Stimulated activated effector memory CD8-positive, alpha-beta T cell treated with anti-CD3 and anti-CD28 coated beads, Interleukin-12 subunit alpha, Interleukin-12 subunit beta, amount 100 ng/mL, for 72 hours (primary cell): ENCODE data around the gene KIAA0825.

Experiments used
- ATAC-seq: fragments of 150-1000 bp; cut with Tn5 transposase; 2 replicates; pipeline ENCODE4 v1.10.0; 2021
- DNase-seq, 2 donors: peaks; one replicate each; pipeline ENCODE4 v3.0.0; 2021 to 2022; ENCODE audit warnings: low spot score in 2 of 2
- H3K27ac Mint-ChIP-seq: one replicate; pipeline ENCODE4 v1.8.0; 2022; ENCODE audit warnings: mild to moderate bottlenecking, mixed read lengths
- H3K36me3 Mint-ChIP-seq: one replicate; pipeline ENCODE4 v1.8.0; 2022; ENCODE audit warnings: mild to moderate bottlenecking, mixed read lengths
- H3K4me1 Mint-ChIP-seq: one replicate; pipeline ENCODE4 v1.8.0; 2022; ENCODE audit warnings: mixed read lengths
- H3K4me3 Mint-ChIP-seq: one replicate; pipeline ENCODE4 v1.8.0; 2022; ENCODE audit warnings: mild to moderate bottlenecking, mixed read lengths
- H3K9me3 Mint-ChIP-seq: one replicate; pipeline ENCODE4 v1.8.0; 2022; ENCODE audit warnings: mixed read lengths

Gene KIAA0825

DNA sequence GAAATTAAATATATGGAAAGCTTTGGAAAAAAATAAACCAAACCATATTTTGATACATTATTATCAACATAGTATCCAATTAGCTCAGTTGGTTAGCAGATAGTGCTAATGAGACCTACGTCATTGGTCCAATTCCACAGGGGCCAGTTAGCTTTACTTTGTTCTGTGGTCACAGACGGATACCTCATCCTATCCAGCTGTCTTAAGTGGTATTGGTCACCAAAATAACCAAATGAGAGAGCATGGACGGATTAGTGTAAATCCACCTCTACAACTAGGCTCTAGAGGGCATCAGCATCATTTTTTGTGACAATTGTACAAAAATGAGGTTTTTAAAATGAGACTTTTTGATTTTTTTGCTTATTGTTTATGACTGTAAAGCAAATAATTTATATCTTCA is 364.2 kb downstream of the KIAA0825 start:
- Mint-ChIP-seq H3K4me1 (no peaks in the 10 kb centered on the region), H3K27ac (no peak overlapping the region), H3K9me3 (no peaks in the 10 kb centered on the region), H3K36me3 (no peaks in the 10 kb centered on the region), H3K4me3 (no peak overlapping the region)
- no peak for DNase-seq
- no peak for ATAC-seq

DNA sequence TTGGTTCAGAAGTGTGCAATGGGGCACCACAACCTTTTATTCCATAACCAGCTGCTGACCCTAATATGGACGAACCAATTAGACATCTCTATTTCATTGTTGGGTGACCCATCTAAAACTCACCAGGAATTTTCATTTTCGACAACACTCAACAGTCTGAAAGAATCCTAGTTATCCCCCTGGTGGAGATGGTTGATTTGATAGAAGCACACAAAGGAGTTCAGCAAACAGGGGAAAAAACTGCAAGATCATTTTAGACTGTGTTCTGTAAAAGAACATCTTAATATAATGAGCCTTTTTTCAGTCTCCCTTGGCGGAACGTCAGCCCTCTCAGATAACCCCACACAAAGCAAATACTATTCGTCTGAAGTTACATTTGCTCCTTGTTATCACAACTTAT is 367.4 kb downstream of the KIAA0825 start:
- Mint-ChIP-seq H3K4me1 (no peaks in the 10 kb centered on the region), H3K27ac (no peak overlapping the region), H3K9me3 (no peaks in the 10 kb centered on the region), H3K36me3 (no peaks in the 10 kb centered on the region), H3K4me3 (no peak overlapping the region)
- DNase-seq, result no peak
- ATAC-seq, result no peak

GRCh38 chr5:94249430-94249829 is 369.0 kb downstream of the KIAA0825 start:
- Mint-ChIP-seq H3K9me3 (no peaks in the 10 kb centered on the region), H3K36me3 (no peaks in the 10 kb centered on the region), H3K27ac (no peak overlapping the region), H3K4me3 (no peak overlapping the region), H3K4me1 (no peaks in the 10 kb centered on the region)
- DNase-seq (no peak), ATAC-seq (no peak)

DNA sequence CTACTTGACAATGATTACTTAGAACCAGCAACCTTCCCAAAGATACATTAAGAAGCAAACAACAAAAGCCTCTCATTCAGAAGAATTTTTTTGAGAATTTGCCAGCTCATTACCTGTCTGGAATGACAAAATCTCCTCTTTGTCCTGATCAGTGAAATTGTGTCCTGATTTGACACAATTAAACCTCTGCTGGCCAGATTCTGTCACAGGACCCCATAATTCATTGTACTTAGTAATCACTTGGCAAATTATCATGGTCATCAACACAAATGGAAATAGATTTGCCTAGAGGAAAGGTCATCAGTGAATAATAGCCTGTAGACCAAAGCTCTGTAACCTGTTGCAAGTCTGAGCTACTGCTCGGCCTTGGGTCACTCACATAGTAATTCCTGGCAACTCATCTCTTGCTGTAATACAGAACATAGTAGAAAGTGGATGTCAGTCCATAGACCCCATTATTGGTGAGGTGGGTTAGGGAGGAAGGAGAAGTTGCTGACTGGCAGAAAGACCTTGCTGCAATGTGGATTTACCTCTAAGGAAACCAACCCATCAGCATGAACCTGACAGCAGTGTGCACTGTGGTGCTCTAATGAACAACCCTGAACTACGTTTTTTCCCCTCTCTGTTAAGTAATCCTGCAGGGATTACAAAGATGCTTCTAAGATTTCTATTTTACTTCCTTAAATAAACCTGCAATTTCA is 370.1 kb downstream of the KIAA0825 start:
- H3K4me3 Mint-ChIP-seq, result no peak overlapping the region

GRCh38 chr5:94245608-94246007 is 372.8 kb downstream of the KIAA0825 start:
- Mint-ChIP-seq H3K36me3 (no peaks in the 10 kb centered on the region), H3K4me3 (no peak overlapping the region), H3K9me3 (no peaks in the 10 kb centered on the region), H3K4me1 (no peaks in the 10 kb centered on the region), H3K27ac (no peak overlapping the region)
- DNase-seq (no peak), ATAC-seq (peak; percentile 65)

More for the DNA sequence above, 370.1 kb downstream of the KIAA0825 start:
- H3K36me3 Mint-ChIP-seq, result no peaks in the 10 kb centered on the region
- DNase-seq (no peak), ATAC-seq (no peak)
- H3K27ac Mint-ChIP-seq, result no peak overlapping the region
- no peaks in the 10 kb centered on the region for H3K9me3 Mint-ChIP-seq
- no peaks in the 10 kb centered on the region for H3K4me1 Mint-ChIP-seq

DNA sequence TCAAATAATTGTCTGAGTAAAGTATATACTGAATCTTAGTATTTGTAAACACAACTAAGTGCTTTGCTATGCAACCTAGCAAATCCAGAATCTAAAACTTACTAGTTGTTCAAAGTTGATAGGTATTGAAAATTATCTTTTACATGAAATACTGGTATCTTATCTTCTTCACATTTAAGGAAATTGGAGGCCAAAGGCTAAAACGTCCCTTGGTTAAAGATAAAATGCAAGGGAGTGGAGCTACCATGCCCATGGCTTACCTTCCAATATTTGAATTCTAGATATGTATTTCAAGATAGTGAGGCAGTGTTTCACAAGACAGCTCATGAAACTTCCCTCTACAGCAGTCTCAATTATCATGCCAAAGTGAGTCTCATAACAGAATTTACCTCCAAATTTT is 373.5 kb downstream of the KIAA0825 start:
- no peak overlapping the region for H3K4me3 Mint-ChIP-seq
- no peaks in the 10 kb centered on the region for H3K36me3 Mint-ChIP-seq
- H3K9me3 Mint-ChIP-seq, result no peaks in the 10 kb centered on the region
- H3K4me1 Mint-ChIP-seq, result no peaks in the 10 kb centered on the region
- DNase-seq (no peak), ATAC-seq (no peak)
- no peak overlapping the region for H3K27ac Mint-ChIP-seq

DNA sequence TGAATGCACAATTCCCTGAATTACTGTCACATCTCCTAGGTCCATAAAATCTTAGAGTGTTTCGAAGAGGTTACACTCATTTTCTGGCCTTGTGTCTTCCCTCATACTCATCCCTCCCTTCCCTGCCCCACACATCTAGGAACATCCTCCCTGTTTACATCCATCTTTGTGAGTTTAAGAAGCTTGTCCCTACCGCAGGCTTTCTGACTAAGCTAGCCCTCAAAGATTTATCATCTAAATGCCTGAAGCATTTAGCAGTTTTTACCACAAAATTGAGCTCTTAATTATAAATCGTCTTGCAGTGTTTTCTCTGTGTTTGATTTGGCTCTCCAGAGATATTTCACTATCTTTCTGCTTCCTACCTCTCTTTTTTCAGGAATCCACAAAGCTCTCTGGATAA is 374.8 kb downstream of the KIAA0825 start:
- Mint-ChIP-seq H3K4me1 (no peaks in the 10 kb centered on the region), H3K36me3 (no peaks in the 10 kb centered on the region), H3K27ac (no peak overlapping the region), H3K4me3 (no peak overlapping the region), H3K9me3 (no peaks in the 10 kb centered on the region)
- ATAC-seq (peak; percentile 14), DNase-seq (no peak)

DNA sequence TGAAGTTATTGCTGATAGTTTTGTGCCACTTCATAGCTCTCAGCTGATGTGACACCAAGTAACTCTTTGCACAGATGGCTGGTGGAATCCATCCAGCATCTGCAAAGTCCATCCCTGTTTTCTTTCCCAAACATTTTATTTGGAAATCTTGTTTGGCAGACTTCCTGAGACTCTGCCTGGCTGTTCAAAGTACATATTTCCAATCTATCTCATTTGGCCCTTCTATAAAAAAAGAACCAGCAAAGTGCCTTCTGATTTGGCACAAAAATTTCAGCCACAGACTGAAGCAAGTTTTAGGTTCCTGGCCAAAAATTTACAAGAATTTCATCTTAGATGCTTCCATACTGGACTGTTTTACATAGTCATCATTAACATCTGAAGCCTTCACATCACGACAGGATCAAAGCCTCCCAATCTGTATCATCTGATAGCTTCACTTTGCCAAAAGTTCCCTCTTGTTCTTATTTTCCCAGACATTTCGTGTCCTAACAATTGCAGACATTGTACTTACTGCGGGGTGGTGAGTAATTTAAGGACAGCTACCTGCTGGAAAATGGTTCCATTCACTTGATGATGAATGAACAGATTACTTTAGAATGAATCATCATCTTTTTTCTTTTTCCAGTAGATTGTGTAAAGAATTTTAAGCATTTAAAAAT is 377.3 kb downstream of the KIAA0825 start:
- DNase-seq (no peak), ATAC-seq (no peak)
- Mint-ChIP-seq H3K9me3 (peaks cover under 1% of the 10 kb centered on the region), H3K4me3 (no peak overlapping the region), H3K27ac (no peak overlapping the region), H3K4me1 (no peaks in the 10 kb centered on the region), H3K36me3 (no peaks in the 10 kb centered on the region)

- no peaks in the 10 kb centered on the region for H3K4me1 Mint-ChIP-seq
- DNase-seq (no peak), ATAC-seq (no peak)
- H3K36me3 Mint-ChIP-seq, result no peaks in the 10 kb centered on the region
- no peak overlapping the region for H3K27ac Mint-ChIP-seq
- peaks cover 2% of the 10 kb centered on the region for H3K9me3 Mint-ChIP-seq
- no peak overlapping the region for H3K4me3 Mint-ChIP-seq
Measured at GRCh38 chr5:94240596-94240992, 377.8 kb downstream of the KIAA0825 start.

- DNase-seq (no peak), ATAC-seq (no peak)
- Mint-ChIP-seq H3K36me3 (no peaks in the 10 kb centered on the region), H3K9me3 (peaks cover 2% of the 10 kb centered on the region), H3K4me1 (no peaks in the 10 kb centered on the region), H3K27ac (no peak overlapping the region), H3K4me3 (no peak overlapping the region)
Measured at GRCh38 chr5:94240134-94240533, 378.3 kb downstream of the KIAA0825 start.

DNA sequence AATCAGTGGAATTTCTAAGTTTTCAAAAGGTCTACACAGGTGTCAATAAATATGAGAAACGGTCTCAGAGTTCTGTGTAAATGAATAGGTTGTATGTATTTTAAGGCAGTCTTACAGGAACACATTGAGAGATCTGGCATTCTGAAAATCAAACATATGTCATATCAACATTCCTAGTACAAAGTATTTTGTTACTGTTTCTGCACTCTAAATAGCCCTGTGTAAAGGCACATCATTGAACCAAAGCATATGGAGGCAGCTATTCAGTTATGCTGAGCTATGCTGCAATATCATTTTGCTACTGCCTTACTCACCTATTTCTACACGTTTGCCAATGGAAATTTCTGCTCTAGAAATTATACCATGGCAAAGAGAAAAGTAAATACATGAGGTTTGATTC is 379.1 kb downstream of the KIAA0825 start:
- Mint-ChIP-seq H3K9me3 (peaks cover 2% of the 10 kb centered on the region), H3K27ac (no peak overlapping the region), H3K4me3 (no peak overlapping the region), H3K36me3 (no peaks in the 10 kb centered on the region), H3K4me1 (no peaks in the 10 kb centered on the region)
- no peak for ATAC-seq
- DNase-seq, result no peak

GRCh38 chr5:94234987-94235386 is 383.4 kb downstream of the KIAA0825 start:
- Mint-ChIP-seq H3K9me3 (peaks cover 2% of the 10 kb centered on the region), H3K4me1 (no peaks in the 10 kb centered on the region), H3K36me3 (no peaks in the 10 kb centered on the region), H3K27ac (no peak overlapping the region), H3K4me3 (no peak overlapping the region)
- no peak for DNase-seq
- no peak for ATAC-seq

DNA sequence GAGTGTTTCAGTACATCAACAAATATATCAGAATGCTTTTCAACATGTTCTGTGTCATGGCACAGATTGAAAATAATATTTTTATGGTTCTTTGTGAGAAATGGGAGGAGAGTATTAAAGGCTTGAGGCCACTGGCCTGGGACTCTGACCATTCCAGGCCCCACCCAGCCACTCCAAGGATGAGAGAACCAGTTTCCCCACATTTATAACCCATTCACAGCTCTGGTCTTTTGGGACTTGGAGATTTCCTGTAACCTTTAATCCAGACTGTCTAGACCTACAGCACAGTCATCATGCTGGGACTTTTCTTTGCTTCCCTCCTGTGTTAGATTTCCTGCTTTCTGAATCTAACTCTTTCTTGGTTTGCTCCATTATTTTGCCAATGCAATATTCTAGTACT is 389.6 kb downstream of the KIAA0825 start:
- no peaks in the 10 kb centered on the region for H3K4me1 Mint-ChIP-seq
- H3K27ac Mint-ChIP-seq, result no peak overlapping the region

DNA sequence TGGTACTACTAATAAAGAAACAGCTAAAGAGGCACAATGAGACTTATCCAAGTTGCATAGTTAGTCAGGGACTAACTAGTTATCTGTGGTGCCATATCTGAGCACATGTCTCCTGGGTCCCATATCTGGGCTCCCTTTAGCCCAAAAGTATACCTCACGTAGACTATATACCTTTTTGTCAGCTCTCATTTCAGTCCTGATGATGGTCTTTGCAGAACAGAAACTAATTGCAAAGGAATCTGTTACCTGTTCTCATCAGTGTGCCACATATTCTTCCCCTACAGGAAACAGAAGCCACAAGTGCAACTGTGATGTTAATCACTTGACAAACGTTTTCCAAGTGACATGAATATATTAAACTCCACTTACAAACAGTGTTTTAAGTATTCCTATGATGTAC is 395.2 kb downstream of the KIAA0825 start:
- DNase-seq (no peak), ATAC-seq (peak; percentile 40)
- Mint-ChIP-seq H3K9me3 (no peaks in the 10 kb centered on the region), H3K4me1 (no peaks in the 10 kb centered on the region), H3K4me3 (no peak overlapping the region), H3K36me3 (no peaks in the 10 kb centered on the region), H3K27ac (no peak overlapping the region)

More for the DNA sequence above, 389.6 kb downstream of the KIAA0825 start:
- Mint-ChIP-seq H3K4me3 (no peak overlapping the region), H3K9me3 (no peaks in the 10 kb centered on the region), H3K36me3 (no peaks in the 10 kb centered on the region)
- DNase-seq (no peak), ATAC-seq (no peak)

DNA sequence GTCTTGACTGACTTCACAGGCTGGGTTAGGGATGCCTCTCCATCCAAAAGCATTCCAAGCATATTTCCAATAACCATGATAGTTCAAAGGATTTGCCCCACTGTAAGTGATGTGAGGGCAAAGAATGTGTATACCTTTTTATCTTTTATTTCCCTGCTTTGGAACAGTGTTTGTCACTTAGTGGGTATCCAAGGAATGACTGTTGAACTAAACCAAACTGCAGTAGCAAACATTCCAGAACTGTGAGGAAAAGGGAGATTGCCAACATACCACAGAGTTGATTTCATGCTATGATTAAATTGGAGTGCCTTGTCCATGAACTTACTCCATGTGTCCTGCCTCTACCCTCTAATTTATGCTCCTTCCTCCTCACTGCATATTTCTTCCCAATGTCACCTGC is 400.0 kb downstream of the KIAA0825 start:
- no peak for ATAC-seq
- no peak overlapping the region for H3K4me3 Mint-ChIP-seq
- no peaks in the 10 kb centered on the region for H3K4me1 Mint-ChIP-seq
- no peak for DNase-seq
- H3K36me3 Mint-ChIP-seq, result no peaks in the 10 kb centered on the region
- H3K27ac Mint-ChIP-seq, result no peak overlapping the region
- H3K9me3 Mint-ChIP-seq, result no peaks in the 10 kb centered on the region

GRCh38 chr5:94217745-94218144 is 400.7 kb downstream of the KIAA0825 start:
- ATAC-seq, result no peak
- H3K36me3 Mint-ChIP-seq, result no peaks in the 10 kb centered on the region
- no peak for DNase-seq
- no peaks in the 10 kb centered on the region for H3K4me1 Mint-ChIP-seq
- H3K9me3 Mint-ChIP-seq, result no peaks in the 10 kb centered on the region
- no peak overlapping the region for H3K27ac Mint-ChIP-seq
- no peak overlapping the region for H3K4me3 Mint-ChIP-seq
